ENCODE results near the gene SPG7. TPM values are rescaled to one million over a fixed set of nuclear protein-coding genes. Genes with fewer than 3 reads are reported as not detected.

Gene SPG7
- total RNA-seq, 2 experiments from 2014 or later: 68.6 to 76.7 TPM

- ChIA-PET CTCF (interaction anchor here (0.6 kb wide), 1 partner anchor 805 kb away, joined by 3 read pairs; the partner anchor contains the start of gene CTU2), POLR2A (interaction anchor here (0.8 kb wide), 1 partner anchor 23 kb away, joined by 3 read pairs; no protein-coding TSS in a partner anchor)
- Mint-ChIP-seq H3K4me3 (no peak overlapping the region), H3K27ac (peak overlapping the region; percentile 63), H3K9me3 (ENCODE audit: low read depth) (no peaks in the 10 kb centered on the region), H3K4me1 (peaks cover 16% of the 10 kb centered on the region), H3K36me3 (ENCODE audit: low read depth) (peaks cover 13% of the 10 kb centered on the region), H3K27me3 (no peaks in the 10 kb centered on the region)
- DNase-seq (no peak), ATAC-seq (no peak)
- intact Hi-C loops (cut with DNase I, micrococcal nuclease): no loop called here
These were observed 3.2 kb downstream of the SPG7 start for GRCh38 chr16:89511374-89511773.

GRCh38 chr16:89512453-89512852 is 4.2 kb downstream of the SPG7 start:
- Mint-ChIP-seq H3K27ac (no peak overlapping the region), H3K9me3 (ENCODE audit: low read depth) (no peaks in the 10 kb centered on the region), H3K27me3 (no peaks in the 10 kb centered on the region), H3K4me3 (no peak overlapping the region), H3K4me1 (peaks cover 6% of the 10 kb centered on the region), H3K36me3 (ENCODE audit: low read depth) (peaks cover 19% of the 10 kb centered on the region)
- POLR2A ChIA-PET: interaction anchor here (0.8 kb wide), 1 partner anchor 24 kb away, joined by 3 read pairs; no protein-coding TSS in a partner anchor
- CTCF ChIA-PET: interaction anchor here (0.6 kb wide), 1 partner anchor 17 kb away, joined by 3 read pairs; no protein-coding TSS in a partner anchor
- no peak for DNase-seq
- ATAC-seq: no peak
- intact Hi-C loops (cut with DNase I, micrococcal nuclease): no loop called here

- no peak for DNase-seq
- Mint-ChIP-seq H3K27me3 (no peaks in the 10 kb centered on the region), H3K9me3 (ENCODE audit: low read depth) (no peaks in the 10 kb centered on the region), H3K4me3 (no peak overlapping the region), H3K4me1 (no peaks in the 10 kb centered on the region), H3K27ac (no peak overlapping the region), H3K36me3 (ENCODE audit: low read depth) (peaks cover 35% of the 10 kb centered on the region)
- POLR2A ChIA-PET: interaction anchor here (0.6 kb wide), 1 partner anchor 704 kb away, joined by 8 read pairs; no protein-coding TSS in a partner anchor
- ATAC-seq: no peak
- intact Hi-C loops (cut with DNase I, micrococcal nuclease): no loop called here
- CTCF ChIA-PET: interaction anchor here (0.6 kb wide), 1 partner anchor 16 kb away, joined by 3 read pairs; no protein-coding TSS in a partner anchor
These were observed 8.9 kb downstream of the SPG7 start for GRCh38 chr16:89517128-89517527.

DNA sequence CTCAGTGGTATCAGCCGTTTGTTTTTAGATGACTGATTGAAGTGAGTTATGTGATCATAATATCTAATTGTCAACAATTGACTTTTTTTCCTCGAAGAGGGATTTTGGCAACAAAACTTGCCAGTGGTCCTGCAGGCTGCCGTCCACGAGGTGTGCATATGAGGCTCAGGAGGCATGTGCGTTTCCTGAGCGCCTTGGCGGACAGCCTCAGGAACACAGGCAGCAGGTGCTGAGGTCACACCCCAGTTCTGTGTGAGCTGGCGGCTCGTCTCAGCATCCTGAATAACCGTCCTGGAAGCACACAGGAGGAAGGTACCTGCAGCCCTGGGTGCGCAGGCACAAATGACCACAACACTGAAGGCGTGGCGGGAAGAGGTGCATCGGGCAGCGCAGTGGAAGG is 11.7 kb downstream of the SPG7 start:
- ChIA-PET CTCF (interaction anchor here (0.7 kb wide), 1 partner anchor 147 kb away, joined by 3 read pairs; no protein-coding TSS in a partner anchor), POLR2A (no interaction called here)
- intact Hi-C loops (cut with DNase I, micrococcal nuclease): no loop called here
- DNase-seq: no peak
- Mint-ChIP-seq H3K36me3 (ENCODE audit: low read depth) (peaks cover 39% of the 10 kb centered on the region), H3K27ac (no peak overlapping the region), H3K9me3 (ENCODE audit: low read depth) (no peaks in the 10 kb centered on the region), H3K27me3 (no peaks in the 10 kb centered on the region), H3K4me3 (no peak overlapping the region), H3K4me1 (no peaks in the 10 kb centered on the region)
- ATAC-seq: no peak

- no peaks in the 10 kb centered on the region for H3K9me3 Mint-ChIP-seq (ENCODE audit: low read depth)
- no peak overlapping the region for H3K4me3 Mint-ChIP-seq
- ChIA-PET CTCF (no interaction called here), POLR2A (no interaction called here)
- H3K4me1 Mint-ChIP-seq: no peaks in the 10 kb centered on the region
- ATAC-seq (no peak), DNase-seq (no peak)
- no peak overlapping the region for H3K27ac Mint-ChIP-seq
- intact Hi-C loops (cut with DNase I, micrococcal nuclease): no loop called here
- no peaks in the 10 kb centered on the region for H3K27me3 Mint-ChIP-seq
- H3K36me3 Mint-ChIP-seq (ENCODE audit: low read depth): peaks cover 48% of the 10 kb centered on the region
These were observed 14.1 kb downstream of the SPG7 start for GRCh38 chr16:89522287-89522686.

DNA sequence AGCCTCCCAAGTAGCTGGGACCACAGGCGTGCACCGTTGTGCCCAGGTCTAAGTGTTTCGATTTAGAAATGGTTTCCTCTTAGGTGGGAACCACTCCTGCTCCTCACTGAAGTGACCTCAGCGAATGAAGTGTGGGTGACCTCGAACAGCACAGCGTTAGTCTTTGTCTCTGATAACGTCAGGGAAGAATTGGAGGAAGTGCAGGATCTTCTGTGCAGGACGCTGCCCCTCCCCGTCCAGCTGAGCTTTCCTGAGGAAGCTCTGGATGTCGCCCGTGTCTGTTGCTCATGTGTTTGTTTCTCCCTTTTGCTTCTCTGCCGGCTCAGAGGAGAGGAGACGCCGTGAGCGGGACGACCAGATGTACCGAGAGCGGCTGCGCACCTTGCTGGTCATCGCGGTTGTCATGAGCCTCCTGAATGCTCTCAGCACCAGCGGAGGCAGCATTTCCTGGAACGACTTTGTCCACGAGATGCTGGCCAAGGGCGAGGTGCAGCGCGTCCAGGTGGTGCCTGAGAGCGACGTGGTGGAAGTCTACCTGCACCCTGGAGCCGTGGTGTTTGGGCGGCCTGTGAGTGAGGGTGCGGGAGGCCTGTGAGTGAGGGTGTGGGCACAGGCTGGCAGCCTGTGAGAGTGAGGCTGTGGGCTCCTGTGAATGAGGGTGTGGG is 15.6 kb downstream of the SPG7 start:
- Mint-ChIP-seq H3K27ac (no peak overlapping the region), H3K36me3 (ENCODE audit: low read depth) (peaks cover 41% of the 10 kb centered on the region), H3K9me3 (ENCODE audit: low read depth) (no peaks in the 10 kb centered on the region), H3K4me1 (no peaks in the 10 kb centered on the region), H3K4me3 (no peak overlapping the region), H3K27me3 (no peaks in the 10 kb centered on the region)
- ChIA-PET POLR2A (no interaction called here), CTCF (no interaction called here)
- no peak for ATAC-seq
- intact Hi-C loops (cut with DNase I, micrococcal nuclease): no loop called here
- DNase-seq: no peak

- ChIA-PET POLR2A (no interaction called here), CTCF (interaction anchor here (0.7 kb wide), 1 partner anchor 115 kb away, joined by 3 read pairs; no protein-coding TSS in a partner anchor)
- Mint-ChIP-seq H3K27me3 (no peaks in the 10 kb centered on the region), H3K4me1 (no peaks in the 10 kb centered on the region), H3K36me3 (ENCODE audit: low read depth) (peaks cover 42% of the 10 kb centered on the region), H3K9me3 (ENCODE audit: low read depth) (no peaks in the 10 kb centered on the region), H3K4me3 (no peak overlapping the region), H3K27ac (no peak overlapping the region)
- DNase-seq (no peak), ATAC-seq (no peak)
- intact Hi-C loops (cut with DNase I, micrococcal nuclease): no loop called here
These were observed 17.1 kb downstream of the SPG7 start for GRCh38 chr16:89525146-89525913.

GRCh38 chr16:89529097-89529496 is 20.9 kb downstream of the SPG7 start:
- H3K4me3 Mint-ChIP-seq: no peak overlapping the region
- POLR2A ChIA-PET: interaction anchor here (0.7 kb wide), 1 partner anchor 220 kb away, joined by 3 read pairs; no protein-coding TSS in a partner anchor
- intact Hi-C loops (cut with DNase I, micrococcal nuclease): no loop called here
- peaks cover 47% of the 10 kb centered on the region for H3K36me3 Mint-ChIP-seq (ENCODE audit: low read depth)
- peaks cover 9% of the 10 kb centered on the region for H3K4me1 Mint-ChIP-seq
- H3K9me3 Mint-ChIP-seq (ENCODE audit: low read depth): no peaks in the 10 kb centered on the region
- no peaks in the 10 kb centered on the region for H3K27me3 Mint-ChIP-seq
- CTCF ChIA-PET: interaction anchor here (0.6 to 1.0 kb wide), 3 partner anchors 17 to 179 kb away, joined by 3 to 6 read pairs (median 3); no protein-coding TSS in a partner anchor
- ATAC-seq (no peak), DNase-seq (no peak)
- H3K27ac Mint-ChIP-seq: no peak overlapping the region

DNA sequence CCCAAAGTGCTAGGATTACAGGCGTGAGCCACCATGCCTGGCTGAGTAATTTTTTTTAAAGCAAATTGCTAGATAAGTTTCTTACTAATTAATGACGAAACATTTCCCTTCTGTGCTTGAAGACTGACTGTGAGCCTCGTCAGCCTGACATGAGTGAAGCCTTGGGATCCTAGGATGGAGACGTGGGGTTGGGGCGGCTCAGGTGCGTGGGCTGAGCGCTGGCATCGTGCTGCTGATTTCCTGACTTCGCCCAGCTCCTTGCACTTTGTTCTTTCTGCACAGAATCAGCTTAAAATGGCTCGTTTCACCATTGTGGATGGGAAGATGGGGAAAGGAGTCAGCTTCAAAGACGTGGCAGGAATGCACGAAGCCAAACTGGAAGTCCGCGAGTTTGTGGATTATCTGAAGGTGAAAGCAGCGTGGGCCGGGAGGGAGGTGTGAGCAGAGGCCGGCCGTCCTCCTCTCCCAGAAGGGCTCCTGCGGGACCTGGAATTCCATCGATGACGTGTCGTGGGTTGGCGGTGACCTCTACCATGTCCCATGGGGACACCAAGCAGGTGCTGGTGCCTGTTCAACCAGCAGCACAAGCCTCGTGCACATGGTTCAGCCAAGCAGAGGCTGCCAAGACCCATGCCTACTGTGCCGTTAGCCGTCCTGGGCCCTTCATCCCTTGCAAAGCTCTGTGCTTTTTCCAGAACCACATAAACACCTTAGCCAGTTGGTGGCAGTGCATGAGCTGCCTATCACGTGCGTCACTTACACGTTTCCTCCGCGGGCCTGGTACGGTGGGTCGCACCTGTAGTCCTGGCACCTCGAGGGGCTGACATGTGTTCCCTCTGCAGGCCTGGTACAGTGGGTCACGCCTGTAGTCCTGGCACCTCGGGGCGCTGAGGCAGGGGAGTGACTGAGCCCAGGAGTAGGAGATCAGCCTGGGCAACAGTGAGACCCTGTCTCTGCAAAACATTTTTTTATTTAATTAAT is 22.5 kb downstream of the SPG7 start:
- no peak overlapping the region for H3K27ac Mint-ChIP-seq
- H3K4me1 Mint-ChIP-seq: peaks cover 23% of the 10 kb centered on the region
- ATAC-seq (no peak), DNase-seq (no peak)
- intact Hi-C loops (cut with DNase I, micrococcal nuclease): no loop called here
- H3K9me3 Mint-ChIP-seq (ENCODE audit: low read depth): no peaks in the 10 kb centered on the region
- no peak overlapping the region for H3K4me3 Mint-ChIP-seq
- ChIA-PET CTCF (no interaction called here), POLR2A (interaction anchor here (0.6 kb wide), 2 partner anchors 75 to 287 kb away, joined by 3 to 5 read pairs; no protein-coding TSS in a partner anchor)
- H3K36me3 Mint-ChIP-seq (ENCODE audit: low read depth): peaks cover 55% of the 10 kb centered on the region
- no peaks in the 10 kb centered on the region for H3K27me3 Mint-ChIP-seq

- intact Hi-C loops (cut with DNase I, micrococcal nuclease): no loop called here
- no peaks in the 10 kb centered on the region for H3K9me3 Mint-ChIP-seq (ENCODE audit: low read depth)
- POLR2A ChIA-PET: interaction anchor here (0.6 kb wide), 1 partner anchor 101 kb away, joined by 7 read pairs; no protein-coding TSS in a partner anchor
- H3K27me3 Mint-ChIP-seq: no peaks in the 10 kb centered on the region
- peaks cover 52% of the 10 kb centered on the region for H3K36me3 Mint-ChIP-seq (ENCODE audit: low read depth)
- H3K27ac Mint-ChIP-seq: no peak overlapping the region
- CTCF ChIA-PET: interaction anchor here (0.5 kb wide), 1 partner anchor 239 kb away, joined by 4 read pairs; no protein-coding TSS in a partner anchor
- no peak for DNase-seq
- H3K4me1 Mint-ChIP-seq: peaks cover 23% of the 10 kb centered on the region
- no peak for ATAC-seq
- H3K4me3 Mint-ChIP-seq: no peak overlapping the region
These were observed 23.8 kb downstream of the SPG7 start for GRCh38 chr16:89531821-89532526.

All from activated CD4-positive, alpha-beta T cell treated with anti-CD3 and anti-CD28 coated beads for 36 hours (primary cell).